Ectodermal cell (in vitro differentiated cells): ENCODE measurements around the gene ZNF445.
"Not testable (repeated sequence)": the region's sequence is repeated elsewhere in the genome, so short reads cannot be mapped to it uniquely, and the experiment has no call there.

Experiments
- H3K27ac ChIP-seq: 2 replicates; pipeline ENCODE4 v1.7.0; 2013; ENCODE audit warnings: mild to moderate bottlenecking, low read depth, low read length; ENCODE audit not compliant: insufficient read depth, poor library complexity, severe bottlenecking
- H3K27me3 ChIP-seq: 2 replicates; pipeline ENCODE4 v1.7.0; 2013; ENCODE audit warnings: mild to moderate bottlenecking, low read length; ENCODE audit not compliant: insufficient read depth, control insufficient read depth, poor library complexity, severe bottlenecking
- H3K36me3 ChIP-seq: one replicate; pipeline ENCODE4 v1.7.0; 2013; ENCODE audit warnings: low read length; ENCODE audit not compliant: control insufficient read depth, insufficient read depth
- H3K4me1 ChIP-seq: one replicate; pipeline ENCODE4 v1.7.0; 2013; ENCODE audit warnings: low read length; ENCODE audit not compliant: control insufficient read depth, insufficient read depth
- H3K4me3 ChIP-seq: 2 replicates; pipeline ENCODE4 v1.7.0; 2013; ENCODE audit warnings: low read depth, low read length, control low read depth; ENCODE audit not compliant: insufficient read depth
- H3K9me3 ChIP-seq: 2 replicates; pipeline ENCODE4 v1.7.0; 2013; ENCODE audit warnings: mild to moderate bottlenecking, low read length, moderate library complexity; ENCODE audit not compliant: control insufficient read depth
- WGBS, 2 experiments: methylation state at CpG; one replicate each; pipeline ENCODE4 v1.1.7; 2013; ENCODE audit warnings: missing lambda C conversion rate in 2 of 2; 5-methylcytosine and 5-hydroxymethylcytosine counted together

The ZNF445 gene

GRCh38 chr3:44412365-44412764 lies 65.1 kb downstream of the ZNF445 start:
- no peaks in the 10 kb centered on the region for H3K36me3 ChIP-seq
- H3K27me3 ChIP-seq: no peaks in the 10 kb centered on the region
- H3K4me3 ChIP-seq: no peak overlapping the region
- H3K9me3 ChIP-seq: no peaks in the 10 kb centered on the region
- H3K4me1 ChIP-seq: no peaks in the 10 kb centered on the region
- 86 to 89% methylated on average over 10 of the region's 10 CpGs for WGBS, 2 experiments
- H3K27ac ChIP-seq: no peak overlapping the region

- Histone ChIP-seq H3K36me3 (no peaks in the 10 kb centered on the region), H3K4me1 (no peaks in the 10 kb centered on the region), H3K27me3 (no peaks in the 10 kb centered on the region), H3K4me3 (no peak overlapping the region), H3K9me3 (no peaks in the 10 kb centered on the region), H3K27ac (no peak overlapping the region)
- WGBS, 2 experiments: 89 to 91% methylated on average over 11 of the region's 11 CpGs
Observed at GRCh38 chr3:44411031-44411645, 66.3 kb downstream of the ZNF445 start.

- H3K4me1 ChIP-seq: no peaks in the 10 kb centered on the region
- no peaks in the 10 kb centered on the region for H3K27me3 ChIP-seq
- H3K4me3 ChIP-seq: no peak overlapping the region
- H3K9me3 ChIP-seq: no peaks in the 10 kb centered on the region
- H3K27ac ChIP-seq: no peak overlapping the region
- no peaks in the 10 kb centered on the region for H3K36me3 ChIP-seq
- 83 to 84% methylated on average over 4 of the region's 4 CpGs for WGBS, 2 experiments
Observed at GRCh38 chr3:44409640-44410410, 67.6 kb downstream of the ZNF445 start.

- no peaks in the 10 kb centered on the region for H3K36me3 ChIP-seq
- no peaks in the 10 kb centered on the region for H3K9me3 ChIP-seq
- H3K4me1 ChIP-seq: no peaks in the 10 kb centered on the region
- H3K27me3 ChIP-seq: no peaks in the 10 kb centered on the region
- 96% methylated on average over 3 of the region's 3 CpGs for WGBS, 2 experiments
- H3K27ac ChIP-seq: no peak overlapping the region
- no peak overlapping the region for H3K4me3 ChIP-seq
Observed at GRCh38 chr3:44402548-44402947, 74.9 kb downstream of the ZNF445 start.

GRCh38 chr3:44400771-44401170 lies 76.7 kb downstream of the ZNF445 start:
- Histone ChIP-seq H3K4me3 (no peak overlapping the region), H3K9me3 (no peaks in the 10 kb centered on the region), H3K27ac (no peak overlapping the region), H3K27me3 (no peaks in the 10 kb centered on the region), H3K36me3 (no peaks in the 10 kb centered on the region), H3K4me1 (no peaks in the 10 kb centered on the region)
- WGBS, 2 experiments: 89 to 90% methylated on average over 2 of the region's 2 CpGs

GRCh38 chr3:44398853-44399252 lies 78.6 kb downstream of the ZNF445 start:
- no peaks in the 10 kb centered on the region for H3K4me1 ChIP-seq
- H3K27ac ChIP-seq: no peak overlapping the region
- H3K4me3 ChIP-seq: no peak overlapping the region
- H3K27me3 ChIP-seq: no peaks in the 10 kb centered on the region
- WGBS, 2 experiments: 94 to 100% methylated on average over 4 of the region's 4 CpGs
- H3K9me3 ChIP-seq: no peaks in the 10 kb centered on the region
- H3K36me3 ChIP-seq: no peaks in the 10 kb centered on the region

- H3K27me3 ChIP-seq, H3K36me3 ChIP-seq, H3K4me3 ChIP-seq, H3K9me3 ChIP-seq, H3K4me1 ChIP-seq, H3K27ac ChIP-seq: not testable (repeated sequence)
- 88 to 94% methylated on average over 7 of the region's 8 CpGs for WGBS, 2 experiments
Observed at GRCh38 chr3:44398271-44398670, 79.2 kb downstream of the ZNF445 start.

GRCh38 chr3:44396200-44397171 lies 81.0 kb downstream of the ZNF445 start:
- no peaks in the 10 kb centered on the region for H3K4me1 ChIP-seq
- no peak overlapping the region for H3K4me3 ChIP-seq
- H3K27ac ChIP-seq: no peak overlapping the region
- WGBS, 2 experiments: 93 to 95% methylated on average over 9 of the region's 9 CpGs
- H3K27me3 ChIP-seq: no peaks in the 10 kb centered on the region
- H3K36me3 ChIP-seq: no peaks in the 10 kb centered on the region
- no peaks in the 10 kb centered on the region for H3K9me3 ChIP-seq

- Histone ChIP-seq H3K4me3 (no peak overlapping the region), H3K4me1 (no peaks in the 10 kb centered on the region), H3K36me3 (no peaks in the 10 kb centered on the region), H3K27me3 (no peaks in the 10 kb centered on the region), H3K9me3 (no peaks in the 10 kb centered on the region), H3K27ac (no peak overlapping the region)
- 91 to 96% methylated on average over 9 of the region's 9 CpGs for WGBS, 2 experiments
Observed at GRCh38 chr3:44395714-44396113, 81.8 kb downstream of the ZNF445 start.

GRCh38 chr3:44392489-44392888 lies 85.0 kb downstream of the ZNF445 start:
- H3K27me3 ChIP-seq: no peaks in the 10 kb centered on the region
- no peaks in the 10 kb centered on the region for H3K9me3 ChIP-seq
- H3K4me1 ChIP-seq: no peaks in the 10 kb centered on the region
- H3K36me3 ChIP-seq: no peaks in the 10 kb centered on the region
- no peak overlapping the region for H3K27ac ChIP-seq
- WGBS, 2 experiments: 88 to 89% methylated on average over 1 of the region's 1 CpG
- H3K4me3 ChIP-seq: no peak overlapping the region
